Measurements from ENCODE around the gene TRIM7. TPM values are rescaled to one million over a fixed set of nuclear protein-coding genes. Genes with fewer than 3 reads are reported as not detected.

Gene TRIM7
- total and polyA plus RNA-seq, 9 of the 15 experiments (the other 6 are each of a cell fraction or from before 2014, with no cell fraction given), result 2.6 to 14.9 (median 8.9) TPM

GRCh38 chr5:181190711-181191525 is 14.1 kb downstream of the TRIM7 start (continued):
- TF ChIP-seq PTRF (tag; IDR thresholded peaks at IDR 0.05) (no peak), RBM34 (IDR thresholded peaks at IDR 0.05; ENCODE audit: borderline replicate concordance, insufficient read depth, low read length) (no peak), GTF2F1 (IDR thresholded peaks at IDR 0.05; ENCODE audit: low read depth, low read length) (no peak), YBX1 (IDR thresholded peaks at IDR 0.05) (no peak), NR2F6 (CRISPR knock-in tag; IDR thresholded peaks at IDR 0.05) (no peak), TARDBP (IDR thresholded peaks at IDR 0.05) (no peak), EWSR1 (IDR thresholded peaks at IDR 0.05; ENCODE audit: borderline replicate concordance, low read depth, partially characterized antibody) (no peak), NONO (IDR thresholded peaks at IDR 0.05; ENCODE audit: low read depth in 2 of 2, low read length in 1 of 2) (no peak), PHF21A (IDR thresholded peaks at IDR 0.05; ENCODE audit: borderline replicate concordance, low read depth) (no peak), ZNF584 (CRISPR knock-in tag; IDR thresholded peaks at IDR 0.05; ENCODE audit: low read depth) (no peak), POLR2AphosphoS2 (IDR thresholded peaks at IDR 0.05; ENCODE audit: low read length) (no peak), CREB1 (IDR thresholded peaks at IDR 0.05) (no peak), CREB1 (CRISPR knock-in tag; IDR thresholded peaks at IDR 0.05) (no peak), PHB (CRISPR knock-in tag; IDR thresholded peaks at IDR 0.05) (no peak), TSC22D4 (tag; IDR thresholded peaks at IDR 0.05) (no peak), MCM2 (IDR thresholded peaks at IDR 0.05; ENCODE audit: low read depth) (no peak), SIX5 (IDR thresholded peaks at IDR 0.05; ENCODE audit: borderline replicate concordance in 1 of 2, insufficient read depth in 1 of 2, low read depth in 1 of 2, low read length in 2 of 2) (no peak), STAG1 (CRISPR knock-in tag; IDR thresholded peaks at IDR 0.05; ENCODE audit: borderline replicate concordance) (no peak), ZNF253 (CRISPR knock-in tag; conservative IDR thresholded peaks at IDR 0.05) (no peak), NRF1 (conservative IDR thresholded peaks at IDR 0.05 in 1 of 2, IDR thresholded peaks at IDR 0.05 in 1 of 2) (no peak)
- TF ChIP-seq, protein P1, sequence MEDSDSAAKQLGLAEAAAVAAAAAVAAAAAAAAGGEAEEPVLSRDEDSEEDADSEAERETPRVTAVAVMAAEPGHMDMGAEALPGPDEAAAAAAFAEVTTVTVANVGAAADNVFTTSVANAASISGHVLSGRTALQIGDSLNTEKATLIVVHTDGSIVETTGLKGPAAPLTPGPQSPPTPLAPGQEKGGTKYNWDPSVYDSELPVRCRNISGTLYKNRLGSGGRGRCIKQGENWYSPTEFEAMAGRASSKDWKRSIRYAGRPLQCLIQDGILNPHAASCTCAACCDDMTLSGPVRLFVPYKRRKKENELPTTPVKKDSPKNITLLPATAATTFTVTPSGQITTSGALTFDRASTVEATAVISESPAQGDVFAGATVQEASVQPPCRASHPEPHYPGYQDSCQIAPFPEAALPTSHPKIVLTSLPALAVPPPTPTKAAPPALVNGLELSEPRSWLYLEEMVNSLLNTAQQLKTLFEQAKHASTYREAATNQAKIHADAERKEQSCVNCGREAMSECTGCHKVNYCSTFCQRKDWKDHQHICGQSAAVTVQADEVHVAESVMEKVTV (CRISPR knock-in tag; IDR thresholded peaks at IDR 0.05), result no peak
